SU-DHL-6 (cell line): Measurements from ENCODE around the gene RGS6.
"Not testable (repeated sequence)": the region's sequence is repeated elsewhere in the genome, so short reads cannot be mapped to it uniquely, and the experiment has no call there.

Source experiments
- CTCF ChIP-seq: fragments of 200-600 bp; sonication (generic); IDR thresholded peaks from one replicate; pipeline ENCODE4 v1.5.1; 2017; ENCODE audit warnings: antibody characterized with exemption, mild to moderate bottlenecking, low read length, moderate library complexity; ENCODE audit not compliant: insufficient read depth, poor library complexity, severe bottlenecking
- EZH2phosphoT487 ChIP-seq: fragments of 200-600 bp; sonication (generic), shearing (Covaris generic); conservative IDR thresholded peaks from 2 replicates; pipeline ENCODE4 v1.6.1; 2018; ENCODE audit warnings: mild to moderate bottlenecking, antibody characterized with exemption, low read length, moderate library complexity, mixed read lengths

DNA sequence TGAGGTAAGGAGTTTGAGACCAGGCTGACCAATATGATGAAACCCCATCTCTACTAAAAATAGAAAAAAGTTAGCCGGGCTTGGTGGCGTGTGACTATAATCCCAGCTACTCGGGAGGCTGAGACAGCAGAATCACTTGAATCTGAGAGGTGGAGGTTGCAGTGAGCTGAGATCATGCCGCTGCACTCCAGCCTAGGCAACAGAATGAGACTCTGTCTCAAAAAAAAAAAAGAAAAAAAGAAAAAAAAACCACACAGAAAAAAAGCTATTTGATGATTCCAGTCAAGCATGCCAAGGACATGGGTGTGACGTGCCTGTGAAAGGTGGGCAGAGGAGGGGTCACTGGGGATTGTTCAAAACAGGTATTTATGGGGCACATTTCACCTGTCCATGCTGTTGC lies 545.3 kb downstream of the RGS6 start:
- not testable (repeated sequence) for TF ChIP-seq CTCF, EZH2phosphoT487
